Prostate gland (tissue), 2 donors: ENCODE measurements around the gene BAG3.

Experiments
- POLR2A ChIP-seq: fragments of 450-650 bp; IDR thresholded peaks from one replicate; pipeline ENCODE4 v1.6.1; 2016; ENCODE audit warnings: antibody characterized with exemption, mild to moderate bottlenecking
- POLR2AphosphoS5 ChIP-seq: sonication (generic); formaldehyde crosslinking; IDR thresholded peaks from one replicate; pipeline ENCODE4 v1.6.1; 2017; ENCODE audit warnings: antibody characterized with exemption
- TF ChIP-seq, protein P1 (sequence below), 4 experiments: fragments of 200-600 bp in 2 of 4; fragments of 450-650 bp in 2 of 4; sonication (generic) in 2 of 4; IDR thresholded peaks; 1 replicate in 3 of 4; 2 replicates in 1 of 4; pipeline ENCODE4 v1.5.1; 2016 to 2019; ENCODE audit warnings: antibody characterized with exemption in 4 of 4, mild to moderate bottlenecking in 2 of 4, moderate library complexity in 2 of 4

GRCh38 chr10:119644994-119645393, 6.2 kb upstream of the BAG3 start:
- TF ChIP-seq POLR2A, result no peak
- TF ChIP-seq POLR2AphosphoS5, result no peak
- TF ChIP-seq, protein P1, sequence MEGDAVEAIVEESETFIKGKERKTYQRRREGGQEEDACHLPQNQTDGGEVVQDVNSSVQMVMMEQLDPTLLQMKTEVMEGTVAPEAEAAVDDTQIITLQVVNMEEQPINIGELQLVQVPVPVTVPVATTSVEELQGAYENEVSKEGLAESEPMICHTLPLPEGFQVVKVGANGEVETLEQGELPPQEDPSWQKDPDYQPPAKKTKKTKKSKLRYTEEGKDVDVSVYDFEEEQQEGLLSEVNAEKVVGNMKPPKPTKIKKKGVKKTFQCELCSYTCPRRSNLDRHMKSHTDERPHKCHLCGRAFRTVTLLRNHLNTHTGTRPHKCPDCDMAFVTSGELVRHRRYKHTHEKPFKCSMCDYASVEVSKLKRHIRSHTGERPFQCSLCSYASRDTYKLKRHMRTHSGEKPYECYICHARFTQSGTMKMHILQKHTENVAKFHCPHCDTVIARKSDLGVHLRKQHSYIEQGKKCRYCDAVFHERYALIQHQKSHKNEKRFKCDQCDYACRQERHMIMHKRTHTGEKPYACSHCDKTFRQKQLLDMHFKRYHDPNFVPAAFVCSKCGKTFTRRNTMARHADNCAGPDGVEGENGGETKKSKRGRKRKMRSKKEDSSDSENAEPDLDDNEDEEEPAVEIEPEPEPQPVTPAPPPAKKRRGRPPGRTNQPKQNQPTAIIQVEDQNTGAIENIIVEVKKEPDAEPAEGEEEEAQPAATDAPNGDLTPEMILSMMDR (IDR thresholded peaks at IDR 0.05), result no peak
